ENCODE results near the gene CNFN. TPM values are rescaled to one million over a fixed set of nuclear protein-coding genes. Genes with fewer than 3 reads are reported as not detected.
A peak's percentile ranks its signal among the peaks of the same experiment; 100 is the strongest.

The CNFN gene
- total RNA-seq, 1 donor from 2014 or later, result 2.9 TPM

DNA sequence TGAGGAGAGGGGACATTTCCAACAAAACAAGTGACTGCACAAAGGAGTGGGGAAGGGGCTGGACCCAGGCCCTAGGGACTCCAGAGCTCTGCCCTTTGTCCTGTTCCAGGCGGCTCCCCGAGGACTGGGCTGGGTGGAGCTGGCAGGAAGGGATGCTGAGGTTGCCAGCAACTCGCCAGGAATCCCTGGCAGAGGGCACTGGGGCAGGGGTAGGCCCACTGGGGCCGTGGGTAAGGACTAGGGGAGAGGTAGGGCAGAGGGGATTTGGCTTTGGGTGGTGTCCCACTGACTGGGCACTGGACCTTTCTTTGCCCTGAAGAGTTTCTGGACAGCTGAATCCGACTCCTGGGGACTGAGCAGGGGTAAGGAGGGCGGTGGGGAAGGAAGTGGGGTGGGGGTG is 29.2 kb upstream of the CNFN start:
- H3K27me3 ChIP-seq, result peaks cover 42% of the 10 kb centered on the region
- Mint-ChIP-seq H3K27ac (no peak overlapping the region), H3K27me3 (ENCODE audit: insufficient read depth, low read depth) (peaks cover 6% of the 10 kb centered on the region), H3K9me3 (no peaks in the 10 kb centered on the region), H3K36me3 (peaks cover 7% of the 10 kb centered on the region), H3K4me1 (peaks cover 21% of the 10 kb centered on the region), H3K4me3 (no peak overlapping the region)
- no peaks in the 10 kb centered on the region for H3K36me3 ChIP-seq
- TF ChIP-seq EZH2 (IDR thresholded peaks at IDR 0.05), result no peak
- TF ChIP-seq, protein P1, sequence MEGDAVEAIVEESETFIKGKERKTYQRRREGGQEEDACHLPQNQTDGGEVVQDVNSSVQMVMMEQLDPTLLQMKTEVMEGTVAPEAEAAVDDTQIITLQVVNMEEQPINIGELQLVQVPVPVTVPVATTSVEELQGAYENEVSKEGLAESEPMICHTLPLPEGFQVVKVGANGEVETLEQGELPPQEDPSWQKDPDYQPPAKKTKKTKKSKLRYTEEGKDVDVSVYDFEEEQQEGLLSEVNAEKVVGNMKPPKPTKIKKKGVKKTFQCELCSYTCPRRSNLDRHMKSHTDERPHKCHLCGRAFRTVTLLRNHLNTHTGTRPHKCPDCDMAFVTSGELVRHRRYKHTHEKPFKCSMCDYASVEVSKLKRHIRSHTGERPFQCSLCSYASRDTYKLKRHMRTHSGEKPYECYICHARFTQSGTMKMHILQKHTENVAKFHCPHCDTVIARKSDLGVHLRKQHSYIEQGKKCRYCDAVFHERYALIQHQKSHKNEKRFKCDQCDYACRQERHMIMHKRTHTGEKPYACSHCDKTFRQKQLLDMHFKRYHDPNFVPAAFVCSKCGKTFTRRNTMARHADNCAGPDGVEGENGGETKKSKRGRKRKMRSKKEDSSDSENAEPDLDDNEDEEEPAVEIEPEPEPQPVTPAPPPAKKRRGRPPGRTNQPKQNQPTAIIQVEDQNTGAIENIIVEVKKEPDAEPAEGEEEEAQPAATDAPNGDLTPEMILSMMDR (IDR thresholded peaks at IDR 0.05), result no peak
- no peak for TF ChIP-seq EZH2phosphoT487 (IDR thresholded peaks at IDR 0.05)
- H3K4me1 ChIP-seq, result peaks cover 7% of the 10 kb centered on the region
- no peak overlapping the region for H3K9ac ChIP-seq
- H3K4me3 ChIP-seq, result no peak overlapping the region
- no peak overlapping the region for H3K4me2 ChIP-seq
- H3K27ac ChIP-seq, result no peak overlapping the region
- no peak overlapping the region for H2AFZ ChIP-seq (replicated peaks)
- DNase-seq (ENCODE audit: low spot score), result no peak
- no peaks in the 10 kb centered on the region for H3K79me2 ChIP-seq (ENCODE audit: low read depth)
- no peaks in the 10 kb centered on the region for H3K9me3 ChIP-seq (ENCODE audit: low read depth)
- H3F3A ChIP-seq (ENCODE audit: low read depth), result peaks cover 23% of the 10 kb centered on the region
- peaks cover 66% of the 10 kb centered on the region for H4K20me1 ChIP-seq (ENCODE audit: low read depth)

DNA sequence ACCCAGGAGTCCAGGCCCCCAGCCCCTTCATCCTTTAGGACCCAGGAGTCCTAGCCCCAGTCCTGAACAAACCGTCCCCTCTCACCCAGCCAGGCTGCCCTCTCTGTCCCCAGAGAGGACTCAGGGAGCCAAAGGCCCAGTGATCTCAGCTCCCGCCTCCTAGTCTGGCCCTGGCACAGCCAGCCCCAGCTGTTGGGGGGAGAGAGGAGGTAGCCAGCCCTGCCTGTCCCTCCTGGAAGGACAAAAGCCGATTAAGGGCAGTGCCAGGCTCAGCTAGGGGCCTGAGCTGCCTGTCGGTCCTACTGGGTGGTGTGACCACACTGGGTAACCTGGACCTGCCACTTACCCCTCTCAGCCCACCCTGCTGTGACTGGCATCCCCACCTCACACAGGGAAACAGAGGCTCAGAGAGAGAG is 22.6 kb upstream of the CNFN start:
- peaks cover 10% of the 10 kb centered on the region for H3K36me3 Mint-ChIP-seq
- H3F3A ChIP-seq (ENCODE audit: low read depth), result peaks cover 8% of the 10 kb centered on the region

DNA sequence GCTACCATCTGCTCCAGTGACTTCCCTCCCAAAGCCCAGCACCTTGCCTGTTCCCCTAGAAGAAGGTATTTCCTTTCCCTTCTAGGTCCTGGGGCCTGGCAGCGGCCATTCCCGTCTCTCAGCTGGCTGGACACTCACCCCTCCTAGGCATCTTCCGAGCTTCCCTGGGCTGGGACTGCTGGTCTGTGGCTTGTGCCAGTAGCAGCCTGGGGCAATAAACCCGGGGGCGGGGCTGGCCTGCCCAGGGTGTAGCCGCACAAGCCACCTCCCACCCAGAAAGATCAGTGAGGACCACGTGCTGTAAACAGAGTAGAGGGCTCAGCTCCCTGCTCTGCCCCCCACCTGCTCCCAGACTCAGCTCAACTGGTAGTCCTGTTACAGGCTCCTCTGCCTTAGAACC is 22.1 kb upstream of the CNFN start:
- Mint-ChIP-seq H3K27me3 (ENCODE audit: insufficient read depth, low read depth) (peaks cover 15% of the 10 kb centered on the region), H3K9me3 (no peaks in the 10 kb centered on the region), H3K4me3 (peak overlapping the region; percentile 63), H3K27ac (peak overlapping the region; percentile 21), H3K36me3 (peaks cover 10% of the 10 kb centered on the region), H3K4me1 (peaks cover 18% of the 10 kb centered on the region)
- H3K27ac ChIP-seq, result no peak overlapping the region
- peaks cover 76% of the 10 kb centered on the region for H4K20me1 ChIP-seq (ENCODE audit: low read depth)
- H3K79me2 ChIP-seq (ENCODE audit: low read depth), result no peaks in the 10 kb centered on the region
- H3F3A ChIP-seq (ENCODE audit: low read depth), result peaks cover 8% of the 10 kb centered on the region
- no peak overlapping the region for H2AFZ ChIP-seq (replicated peaks)
- peaks cover 7% of the 10 kb centered on the region for H3K4me1 ChIP-seq
- peaks cover 11% of the 10 kb centered on the region for H3K27me3 ChIP-seq
- no peak for TF ChIP-seq EZH2phosphoT487 (IDR thresholded peaks at IDR 0.05)
- TF ChIP-seq, protein P1 (IDR thresholded peaks at IDR 0.05), result no peak
- TF ChIP-seq EZH2 (IDR thresholded peaks at IDR 0.05), result no peak
- H3K36me3 ChIP-seq, result no peaks in the 10 kb centered on the region
- H3K4me2 ChIP-seq, result no peak overlapping the region
- no peak overlapping the region for H3K9ac ChIP-seq
- DNase-seq (ENCODE audit: low spot score), result peak; percentile 33
- no peaks in the 10 kb centered on the region for H3K9me3 ChIP-seq (ENCODE audit: low read depth)
- no peak overlapping the region for H3K4me3 ChIP-seq

More for the DNA sequence above, 22.6 kb upstream of the CNFN start:
- H3K4me3 ChIP-seq, result no peak overlapping the region
- Mint-ChIP-seq H3K27me3 (ENCODE audit: insufficient read depth, low read depth) (peaks cover 15% of the 10 kb centered on the region), H3K4me1 (peaks cover 18% of the 10 kb centered on the region), H3K27ac (peak overlapping the region; percentile 55), H3K9me3 (no peaks in the 10 kb centered on the region), H3K4me3 (peak overlapping the region; percentile 7)
- peaks cover 73% of the 10 kb centered on the region for H4K20me1 ChIP-seq (ENCODE audit: low read depth)
- H3K9ac ChIP-seq, result no peak overlapping the region
- H3K4me2 ChIP-seq, result no peak overlapping the region
- H3K79me2 ChIP-seq (ENCODE audit: low read depth), result no peaks in the 10 kb centered on the region
- H3K36me3 ChIP-seq, result no peaks in the 10 kb centered on the region
- no peak for DNase-seq (ENCODE audit: low spot score)
- peaks cover 11% of the 10 kb centered on the region for H3K27me3 ChIP-seq
- no peaks in the 10 kb centered on the region for H3K9me3 ChIP-seq (ENCODE audit: low read depth)
- no peak overlapping the region for H3K27ac ChIP-seq
- peaks cover 7% of the 10 kb centered on the region for H3K4me1 ChIP-seq
- TF ChIP-seq, protein P1 (IDR thresholded peaks at IDR 0.05), result no peak
- TF ChIP-seq EZH2phosphoT487 (IDR thresholded peaks at IDR 0.05), result no peak
- TF ChIP-seq EZH2 (IDR thresholded peaks at IDR 0.05), result no peak
- no peak overlapping the region for H2AFZ ChIP-seq (replicated peaks)
